HEK293 (cell line): Measurements from ENCODE around the gene CSTPP1.

Experiments
- CTCF ChIA-PET: fragments of 350-600 bp; formaldehyde crosslinking; extraction: SDS; loops from one replicate; lab custom pipeline; 2021; ENCODE audit warnings: antibody characterized with exemption; lab: Yijun Ruan, JAX
- POLR2A ChIA-PET: fragments of 300-600 bp; formaldehyde crosslinking; extraction: SDS; loops from one replicate; lab custom pipeline; 2020; ENCODE audit warnings: antibody characterized with exemption, inconsistent platforms; lab: Yijun Ruan, JAX
- H3K27ac ChIP-seq: fragments of 200-500 bp; sonication (Bioruptor generic); 2 replicates; pipeline ENCODE4 v1.5.1; 2014; ENCODE audit warnings: low read depth, low read length, control low read depth, inconsistent platforms; ENCODE audit errors: extremely low read depth
- H3K36me3 ChIP-seq, 2 experiments: fragments of 200-500 bp in 1 of 2; sonication (Bioruptor generic) in 1 of 2; 1 replicate in 1 of 2; 2 replicates in 1 of 2; pipeline ENCODE4 v1.5.1; 2014 to 2017; ENCODE audit warnings: inconsistent platforms in 2 of 2, low read length in 2 of 2; ENCODE audit not compliant: control insufficient read depth in 2 of 2, insufficient read depth in 1 of 2
- H3K4me1 ChIP-seq: fragments of 200-500 bp; sonication (Bioruptor generic); 2 replicates; pipeline ENCODE4 v1.5.1; 2014; ENCODE audit warnings: mild to moderate bottlenecking, low read length, inconsistent platforms; ENCODE audit not compliant: control insufficient read depth, insufficient read depth
- H3K4me3 ChIP-seq: 2 replicates; pipeline ENCODE4 v1.5.1; 2011; ENCODE audit warnings: low read depth, mild to moderate bottlenecking, control low read depth, low read length, moderate library complexity
- H3K9me3 ChIP-seq: fragments of 200-500 bp; sonication (Bioruptor generic); 2 replicates; pipeline ENCODE4 v1.5.1; 2014; ENCODE audit warnings: low read depth, low read length, inconsistent platforms; ENCODE audit not compliant: control insufficient read depth, insufficient read depth
- BCL11B ChIP-seq: fragments of 450-650 bp; formaldehyde crosslinking; IDR thresholded peaks from 2 replicates; pipeline ENCODE4 v1.5.1; 2016; ENCODE audit warnings: low read depth, missing biosample characterization, missing genetic modification characterization
- KLF1 ChIP-seq: fragments of 450-650 bp; formaldehyde crosslinking; IDR thresholded peaks from 2 replicates; pipeline ENCODE4 v1.5.1; 2016; ENCODE audit warnings: missing biosample characterization, missing genetic modification characterization
- KLF10 ChIP-seq: fragments of 450-650 bp; IDR thresholded peaks from 2 replicates; pipeline ENCODE4 v1.5.1; 2018; ENCODE audit warnings: missing biosample characterization, mild to moderate bottlenecking, missing genetic modification characterization
- MEIS1 ChIP-seq: sonication (generic); formaldehyde crosslinking; IDR thresholded peaks from 2 replicates; pipeline ENCODE4 v1.8.1; 2022; ENCODE audit warnings: missing genetic modification reagents, mild to moderate bottlenecking, borderline replicate concordance
- OSR2 ChIP-seq: fragments of 450-650 bp; formaldehyde crosslinking; IDR thresholded peaks from 2 replicates; pipeline ENCODE4 v1.5.1; 2016; ENCODE audit warnings: missing biosample characterization, missing genetic modification characterization
- SCRT2 ChIP-seq: fragments of 450-650 bp; formaldehyde crosslinking; IDR thresholded peaks from 2 replicates; pipeline ENCODE4 v1.5.1; 2016; ENCODE audit warnings: missing biosample characterization, missing genetic modification characterization
- ZFP41 ChIP-seq: fragments of 450-650 bp; formaldehyde crosslinking; IDR thresholded peaks from 2 replicates; pipeline ENCODE4 v1.5.1; 2016; ENCODE audit warnings: missing biosample characterization, missing genetic modification characterization, borderline replicate concordance
- ZNF157 ChIP-seq: fragments of 450-650 bp; formaldehyde crosslinking; IDR thresholded peaks from 2 replicates; pipeline ENCODE4 v1.5.1; 2016; ENCODE audit warnings: missing biosample characterization, missing genetic modification characterization
- ZNF274 ChIP-seq, 2 experiments: fragments of 200-500 bp in 1 of 2; fragments of 450-650 bp in 1 of 2; sonication (Bioruptor generic) in 1 of 2; formaldehyde crosslinking in 1 of 2; IDR thresholded peaks; 2 replicates each; pipeline versions ENCODE4 v1.5.1 to v1.6.1; 2014 to 2016; ENCODE audit warnings: borderline replicate concordance in 1 of 2, inconsistent platforms in 1 of 2, low read length in 1 of 2, missing biosample characterization in 1 of 2, missing genetic modification characterization in 1 of 2
- ZNF416 ChIP-seq: fragments of 450-650 bp; formaldehyde crosslinking; IDR thresholded peaks from 2 replicates; pipeline ENCODE4 v1.5.1; 2016; ENCODE audit warnings: missing biosample characterization, missing genetic modification characterization
- ZNF423 ChIP-seq: fragments of 450-650 bp; formaldehyde crosslinking; IDR thresholded peaks from 2 replicates; pipeline ENCODE4 v1.5.1; 2016; ENCODE audit warnings: missing biosample characterization, missing genetic modification characterization
- ZNF548 ChIP-seq: fragments of 450-650 bp; formaldehyde crosslinking; IDR thresholded peaks from 2 replicates; pipeline ENCODE4 v1.5.1; 2016; ENCODE audit warnings: missing biosample characterization, missing genetic modification characterization
- ZNF558 ChIP-seq: fragments of 450-650 bp; formaldehyde crosslinking; IDR thresholded peaks from 2 replicates; pipeline ENCODE4 v1.5.1; 2016; ENCODE audit warnings: missing biosample characterization, missing genetic modification characterization
- ZNF701 ChIP-seq: fragments of 450-650 bp; formaldehyde crosslinking; IDR thresholded peaks from 2 replicates; pipeline ENCODE4 v1.5.1; 2016; ENCODE audit warnings: missing biosample characterization, missing genetic modification characterization
- ZNF785 ChIP-seq: fragments of 450-650 bp; formaldehyde crosslinking; IDR thresholded peaks from 2 replicates; pipeline ENCODE4 v1.5.1; 2016; ENCODE audit warnings: missing biosample characterization, missing genetic modification characterization
- ZSCAN16 ChIP-seq: fragments of 450-650 bp; formaldehyde crosslinking; IDR thresholded peaks from 2 replicates; pipeline ENCODE4 v1.5.1; 2016; ENCODE audit warnings: missing biosample characterization, missing genetic modification characterization
- ZXDB ChIP-seq: fragments of 450-650 bp; formaldehyde crosslinking; IDR thresholded peaks from 2 replicates; pipeline ENCODE4 v1.5.1; 2016; ENCODE audit warnings: missing biosample characterization, missing genetic modification characterization
- TF ChIP-seq, protein P1 (sequence below): fragments of 450-650 bp; IDR thresholded peaks from 2 replicates; pipeline ENCODE4 v1.5.1; 2018; ENCODE audit warnings: missing biosample characterization, mild to moderate bottlenecking, missing genetic modification characterization
- TF ChIP-seq, protein P2 (sequence below): fragments of 450-650 bp; formaldehyde crosslinking; IDR thresholded peaks from 2 replicates; pipeline ENCODE4 v1.5.1; 2016; ENCODE audit warnings: missing biosample characterization, missing genetic modification characterization
- TF ChIP-seq, protein P3 (sequence below): fragments of 450-650 bp; formaldehyde crosslinking; IDR thresholded peaks from 2 replicates; pipeline ENCODE4 v1.5.1; 2016; ENCODE audit warnings: missing biosample characterization, missing genetic modification characterization
- TF ChIP-seq, protein P4 (sequence below): fragments of 450-650 bp; formaldehyde crosslinking; IDR thresholded peaks from 2 replicates; pipeline ENCODE4 v1.5.1; 2017; ENCODE audit warnings: missing biosample characterization, missing genetic modification characterization
- TF ChIP-seq, protein P5 (sequence below): fragments of 450-650 bp; formaldehyde crosslinking; IDR thresholded peaks from 2 replicates; pipeline ENCODE4 v1.5.1; 2016; ENCODE audit warnings: missing biosample characterization, missing genetic modification characterization

Gene CSTPP1

DNA sequence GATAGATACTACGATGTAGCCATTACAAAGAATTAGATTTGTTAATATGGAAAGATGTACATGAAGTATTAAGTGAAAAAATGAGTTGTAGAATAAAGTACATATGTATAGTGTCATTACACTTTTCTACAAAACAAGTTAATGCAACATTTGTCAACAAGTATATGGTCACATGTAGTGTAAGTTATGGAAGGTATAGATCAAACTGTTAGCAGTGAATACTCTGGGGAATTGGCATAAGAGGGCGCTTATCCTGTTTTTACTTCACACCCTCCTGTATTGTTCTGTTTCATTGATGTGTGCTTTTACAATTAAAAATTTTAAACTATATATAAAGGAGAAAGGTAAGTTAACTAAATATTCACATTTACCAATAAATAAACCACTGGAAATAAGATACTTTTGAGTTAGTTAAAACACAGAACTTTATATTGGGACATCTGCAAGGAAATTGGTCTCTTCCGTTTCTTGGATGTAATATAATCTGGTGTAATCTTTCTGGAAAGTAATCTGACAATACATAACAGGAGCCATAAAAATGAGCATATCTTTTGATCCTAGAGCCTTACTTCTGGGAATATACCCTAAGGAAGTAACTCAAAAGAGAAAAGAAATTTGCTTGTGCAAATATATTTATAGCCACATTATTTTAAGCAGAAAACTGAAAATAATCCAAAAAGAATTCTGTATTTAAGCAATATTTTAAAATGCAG lies 34.5 kb downstream of the CSTPP1 start:
- 0 out of 2 replicates have a peak, but pooled peaks cover 2% of the 10 kb centered on the region for H3K4me1 ChIP-seq
- CTCF ChIA-PET: no interaction called here
- no peaks in the 10 kb centered on the region for H3K9me3 ChIP-seq
- POLR2A ChIA-PET: interaction anchor here (0.6 kb wide), 1 partner anchor 65 kb away, joined by 3 read pairs; no protein-coding TSS in a partner anchor
- H3K36me3 ChIP-seq: no peaks in the 10 kb centered on the region
- no peak overlapping the region for H3K4me3 ChIP-seq
- H3K27ac ChIP-seq: no peak overlapping the region
- TF ChIP-seq, protein P1, sequence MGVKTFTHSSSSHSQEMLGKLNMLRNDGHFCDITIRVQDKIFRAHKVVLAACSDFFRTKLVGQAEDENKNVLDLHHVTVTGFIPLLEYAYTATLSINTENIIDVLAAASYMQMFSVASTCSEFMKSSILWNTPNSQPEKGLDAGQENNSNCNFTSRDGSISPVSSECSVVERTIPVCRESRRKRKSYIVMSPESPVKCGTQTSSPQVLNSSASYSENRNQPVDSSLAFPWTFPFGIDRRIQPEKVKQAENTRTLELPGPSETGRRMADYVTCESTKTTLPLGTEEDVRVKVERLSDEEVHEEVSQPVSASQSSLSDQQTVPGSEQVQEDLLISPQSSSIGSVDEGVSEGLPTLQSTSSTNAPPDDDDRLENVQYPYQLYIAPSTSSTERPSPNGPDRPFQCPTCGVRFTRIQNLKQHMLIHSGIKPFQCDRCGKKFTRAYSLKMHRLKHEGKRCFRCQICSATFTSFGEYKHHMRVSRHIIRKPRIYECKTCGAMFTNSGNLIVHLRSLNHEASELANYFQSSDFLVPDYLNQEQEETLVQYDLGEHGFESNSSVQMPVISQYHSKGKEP (tag by site-specific recombination): 0 out of 2 replicates have a peak, but pooled peaks have one; percentile 25
- TF ChIP-seq BCL11B (tag by site-specific recombination): no peak
- TF ChIP-seq ZNF785 (tag by site-specific recombination): no peak
- TF ChIP-seq, protein P2, sequence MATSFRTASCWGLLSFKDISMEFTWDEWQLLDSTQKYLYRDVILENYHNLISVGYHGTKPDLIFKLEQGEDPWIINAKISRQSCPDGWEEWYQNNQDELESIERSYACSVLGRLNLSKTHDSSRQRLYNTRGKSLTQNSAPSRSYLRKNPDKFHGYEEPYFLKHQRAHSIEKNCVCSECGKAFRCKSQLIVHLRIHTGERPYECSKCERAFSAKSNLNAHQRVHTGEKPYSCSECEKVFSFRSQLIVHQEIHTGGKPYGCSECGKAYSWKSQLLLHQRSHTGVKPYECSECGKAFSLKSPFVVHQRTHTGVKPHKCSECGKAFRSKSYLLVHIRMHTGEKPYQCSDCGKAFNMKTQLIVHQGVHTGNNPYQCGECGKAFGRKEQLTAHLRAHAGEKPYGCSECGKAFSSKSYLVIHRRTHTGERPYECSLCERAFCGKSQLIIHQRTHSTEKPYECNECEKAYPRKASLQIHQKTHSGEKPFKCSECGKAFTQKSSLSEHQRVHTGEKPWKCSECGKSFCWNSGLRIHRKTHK: no peak
- TF ChIP-seq SCRT2 (tag by site-specific recombination): peak; percentile 50; the same call in 1 of the 2 replicates
- TF ChIP-seq KLF1 (tag by site-specific recombination): no peak
- TF ChIP-seq ZNF558 (tag by site-specific recombination): no peak
- TF ChIP-seq, protein P3, sequence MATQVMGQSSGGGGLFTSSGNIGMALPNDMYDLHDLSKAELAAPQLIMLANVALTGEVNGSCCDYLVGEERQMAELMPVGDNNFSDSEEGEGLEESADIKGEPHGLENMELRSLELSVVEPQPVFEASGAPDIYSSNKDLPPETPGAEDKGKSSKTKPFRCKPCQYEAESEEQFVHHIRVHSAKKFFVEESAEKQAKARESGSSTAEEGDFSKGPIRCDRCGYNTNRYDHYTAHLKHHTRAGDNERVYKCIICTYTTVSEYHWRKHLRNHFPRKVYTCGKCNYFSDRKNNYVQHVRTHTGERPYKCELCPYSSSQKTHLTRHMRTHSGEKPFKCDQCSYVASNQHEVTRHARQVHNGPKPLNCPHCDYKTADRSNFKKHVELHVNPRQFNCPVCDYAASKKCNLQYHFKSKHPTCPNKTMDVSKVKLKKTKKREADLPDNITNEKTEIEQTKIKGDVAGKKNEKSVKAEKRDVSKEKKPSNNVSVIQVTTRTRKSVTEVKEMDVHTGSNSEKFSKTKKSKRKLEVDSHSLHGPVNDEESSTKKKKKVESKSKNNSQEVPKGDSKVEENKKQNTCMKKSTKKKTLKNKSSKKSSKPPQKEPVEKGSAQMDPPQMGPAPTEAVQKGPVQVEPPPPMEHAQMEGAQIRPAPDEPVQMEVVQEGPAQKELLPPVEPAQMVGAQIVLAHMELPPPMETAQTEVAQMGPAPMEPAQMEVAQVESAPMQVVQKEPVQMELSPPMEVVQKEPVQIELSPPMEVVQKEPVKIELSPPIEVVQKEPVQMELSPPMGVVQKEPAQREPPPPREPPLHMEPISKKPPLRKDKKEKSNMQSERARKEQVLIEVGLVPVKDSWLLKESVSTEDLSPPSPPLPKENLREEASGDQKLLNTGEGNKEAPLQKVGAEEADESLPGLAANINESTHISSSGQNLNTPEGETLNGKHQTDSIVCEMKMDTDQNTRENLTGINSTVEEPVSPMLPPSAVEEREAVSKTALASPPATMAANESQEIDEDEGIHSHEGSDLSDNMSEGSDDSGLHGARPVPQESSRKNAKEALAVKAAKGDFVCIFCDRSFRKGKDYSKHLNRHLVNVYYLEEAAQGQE: no peak
- TF ChIP-seq, protein P4, sequence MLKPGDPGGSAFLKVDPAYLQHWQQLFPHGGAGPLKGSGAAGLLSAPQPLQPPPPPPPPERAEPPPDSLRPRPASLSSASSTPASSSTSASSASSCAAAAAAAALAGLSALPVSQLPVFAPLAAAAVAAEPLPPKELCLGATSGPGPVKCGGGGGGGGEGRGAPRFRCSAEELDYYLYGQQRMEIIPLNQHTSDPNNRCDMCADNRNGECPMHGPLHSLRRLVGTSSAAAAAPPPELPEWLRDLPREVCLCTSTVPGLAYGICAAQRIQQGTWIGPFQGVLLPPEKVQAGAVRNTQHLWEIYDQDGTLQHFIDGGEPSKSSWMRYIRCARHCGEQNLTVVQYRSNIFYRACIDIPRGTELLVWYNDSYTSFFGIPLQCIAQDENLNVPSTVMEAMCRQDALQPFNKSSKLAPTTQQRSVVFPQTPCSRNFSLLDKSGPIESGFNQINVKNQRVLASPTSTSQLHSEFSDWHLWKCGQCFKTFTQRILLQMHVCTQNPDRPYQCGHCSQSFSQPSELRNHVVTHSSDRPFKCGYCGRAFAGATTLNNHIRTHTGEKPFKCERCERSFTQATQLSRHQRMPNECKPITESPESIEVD: peak; percentile 58; the same call in 1 of the 2 replicates
- TF ChIP-seq ZNF157 (tag by site-specific recombination): no peak
- 0 out of 2 replicates have a peak, but pooled peaks have one; percentile 37 for TF ChIP-seq ZXDB (tag by site-specific recombination)
- peak; percentile 31; the same call in 1 of the 2 replicates for TF ChIP-seq OSR2 (tag by site-specific recombination)
- no peak for TF ChIP-seq ZNF548
- no peak for TF ChIP-seq ZNF423 (tag by site-specific recombination)
- TF ChIP-seq ZFP41 (tag by site-specific recombination): no peak
- TF ChIP-seq KLF10 (tag by site-specific recombination): no peak
- TF ChIP-seq ZSCAN16 (tag by site-specific recombination): no peak
- no peak for TF ChIP-seq ZNF701 (tag by site-specific recombination)
- no peak for TF ChIP-seq MEIS1 (CRISPR knock-in tag)
- TF ChIP-seq ZNF416: no peak
- TF ChIP-seq ZNF274 (IDR thresholded peaks at IDR 0.05; ENCODE audit: low read length): no peak
- no peak for TF ChIP-seq ZNF274 (tag by site-specific recombination; IDR thresholded peaks at IDR 0.05; ENCODE audit: borderline replicate concordance)
- TF ChIP-seq, protein P5, sequence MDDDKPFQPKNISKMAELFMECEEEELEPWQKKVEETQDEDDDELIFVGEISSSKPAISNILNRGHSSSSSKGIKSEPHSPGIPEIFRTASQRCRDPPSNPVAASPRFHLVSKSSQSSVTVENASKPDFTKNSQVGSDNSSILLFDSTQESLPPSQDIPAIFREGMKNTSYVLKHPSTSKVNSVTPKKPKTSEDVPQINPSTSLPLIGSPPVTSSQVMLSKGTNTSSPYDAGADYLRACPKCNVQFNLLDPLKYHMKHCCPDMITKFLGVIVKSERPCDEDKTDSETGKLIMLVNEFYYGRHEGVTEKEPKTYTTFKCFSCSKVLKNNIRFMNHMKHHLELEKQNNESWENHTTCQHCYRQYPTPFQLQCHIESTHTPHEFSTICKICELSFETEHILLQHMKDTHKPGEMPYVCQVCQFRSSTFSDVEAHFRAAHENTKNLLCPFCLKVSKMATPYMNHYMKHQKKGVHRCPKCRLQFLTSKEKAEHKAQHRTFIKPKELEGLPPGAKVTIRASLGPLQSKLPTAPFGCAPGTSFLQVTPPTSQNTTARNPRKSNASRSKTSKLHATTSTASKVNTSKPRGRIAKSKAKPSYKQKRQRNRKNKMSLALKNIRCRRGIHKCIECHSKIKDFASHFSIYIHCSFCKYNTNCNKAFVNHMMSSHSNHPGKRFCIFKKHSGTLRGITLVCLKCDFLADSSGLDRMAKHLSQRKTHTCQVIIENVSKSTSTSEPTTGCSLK (tag by site-specific recombination): no peak
